ENCODE results near the gene PLCL2. TPM values are rescaled to one million over a fixed set of nuclear protein-coding genes. Genes with fewer than 3 reads are reported as not detected.

PLCL2 gene
- total and polyA plus RNA-seq, 10 of the 15 experiments (the other 5 are each of a cell fraction or from before 2014, with no cell fraction given): 7.5 to 37.3 (median 21.7) TPM

- TF ChIP-seq IRF5 (IDR thresholded peaks at IDR 0.05; ENCODE audit: borderline replicate concordance): no peak
- TF ChIP-seq ZNF592 (IDR thresholded peaks at IDR 0.05): no peak
- TF ChIP-seq E2F4 (IDR thresholded peaks at IDR 0.05; ENCODE audit: low read depth, low read length): no peak
- TF ChIP-seq NR2C2 (IDR thresholded peaks at IDR 0.05; ENCODE audit: borderline replicate concordance, control insufficient read depth, insufficient read length, low read depth): no peak
- no peak for TF ChIP-seq ATF3 (IDR thresholded peaks at IDR 0.05; ENCODE audit: borderline replicate concordance, extremely low read depth, low read depth, low read length)
- TF ChIP-seq PRDM15 (CRISPR knock-in tag; IDR thresholded peaks at IDR 0.05): no peak
- no peak for TF ChIP-seq SIN3A (IDR thresholded peaks at IDR 0.05; ENCODE audit: low read depth, low read length)
- TF ChIP-seq CHD4 (IDR thresholded peaks at IDR 0.05): no peak
- no peak for TF ChIP-seq SKIL (IDR thresholded peaks at IDR 0.05; ENCODE audit: low read depth, poor library complexity, severe bottlenecking)
- TF ChIP-seq ZBTB33 (IDR thresholded peaks at IDR 0.05): no peak
- TF ChIP-seq NRF1 (conservative IDR thresholded peaks at IDR 0.05; ENCODE audit: low read depth, low read length): no peak
- TF ChIP-seq SMARCA5 (IDR thresholded peaks at IDR 0.05): no peak
- TF ChIP-seq ETV6 (conservative IDR thresholded peaks at IDR 0.05 in 1 of 2, IDR thresholded peaks at IDR 0.05 in 1 of 2; ENCODE audit: borderline replicate concordance in 1 of 2, low read depth in 1 of 2): 0 out of 4 replicates have a peak, but pooled peaks of 1 of the 2 experiments have one; percentile 16
- TF ChIP-seq FOXM1 (IDR thresholded peaks at IDR 0.05; ENCODE audit: low read depth, low read length): no peak
Observed at GRCh38 chr3:16848007-16848406, 36.7 kb upstream of the PLCL2 start (continued).

Data from GM12878 (cell line).